ENCODE data around the gene FUT8.

- no peak for TF ChIP-seq CTCF (IDR thresholded peaks at IDR 0.05; ENCODE audit: poor library complexity)
- no peak for TF ChIP-seq EZH2phosphoT487 (IDR thresholded peaks at IDR 0.05; ENCODE audit: low read depth, severe bottlenecking, unreplicated experiment)
These were observed 8.9 kb downstream of the FUT8 start for GRCh38 chr14:65421201-65421981.

Data from hepatocyte (in vitro differentiated cells).